HG03354 (cell line): ENCODE measurements around the gene GFPT2.

ENCODE experiments used
- ATAC-seq: cut with Tn5 transposase; IDR thresholded peaks from one replicate; pipeline ENCODE4 v1.9.1; 2021; ENCODE audit warnings: mild to moderate bottlenecking; ENCODE audit not compliant: unreplicated experiment, poor library complexity, severe bottlenecking

GFPT2 gene

DNA sequence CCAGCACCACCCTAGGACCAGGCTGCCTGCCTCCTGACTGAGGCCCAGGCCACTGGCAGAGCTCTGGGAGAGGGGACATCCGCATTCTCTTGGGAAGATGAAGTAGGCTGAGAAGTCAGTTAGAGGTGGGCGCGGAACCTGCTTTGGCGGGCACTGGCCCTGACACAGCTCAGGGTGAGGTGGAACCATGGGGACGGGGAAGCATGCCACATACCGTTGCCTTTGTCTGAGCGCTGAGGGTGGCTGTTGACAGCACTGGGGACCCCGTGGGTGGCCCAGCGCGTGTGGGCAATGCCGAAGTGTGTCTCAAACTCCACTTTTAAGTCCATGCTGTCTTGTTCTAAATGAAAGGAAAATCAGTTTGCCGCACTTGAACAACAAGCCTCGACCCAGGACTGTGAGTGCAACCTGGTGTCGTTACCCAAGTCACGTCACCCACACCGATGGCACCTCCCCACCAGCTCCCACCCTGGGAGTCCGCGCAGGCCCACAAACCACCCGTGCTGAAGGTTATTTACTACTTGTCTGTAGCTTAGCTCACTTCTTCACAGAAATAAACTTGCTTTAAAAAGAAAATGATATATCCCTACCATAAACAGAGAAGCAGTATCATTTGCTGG, 17.4 kb downstream of the GFPT2 start:
- no peak for ATAC-seq

DNA sequence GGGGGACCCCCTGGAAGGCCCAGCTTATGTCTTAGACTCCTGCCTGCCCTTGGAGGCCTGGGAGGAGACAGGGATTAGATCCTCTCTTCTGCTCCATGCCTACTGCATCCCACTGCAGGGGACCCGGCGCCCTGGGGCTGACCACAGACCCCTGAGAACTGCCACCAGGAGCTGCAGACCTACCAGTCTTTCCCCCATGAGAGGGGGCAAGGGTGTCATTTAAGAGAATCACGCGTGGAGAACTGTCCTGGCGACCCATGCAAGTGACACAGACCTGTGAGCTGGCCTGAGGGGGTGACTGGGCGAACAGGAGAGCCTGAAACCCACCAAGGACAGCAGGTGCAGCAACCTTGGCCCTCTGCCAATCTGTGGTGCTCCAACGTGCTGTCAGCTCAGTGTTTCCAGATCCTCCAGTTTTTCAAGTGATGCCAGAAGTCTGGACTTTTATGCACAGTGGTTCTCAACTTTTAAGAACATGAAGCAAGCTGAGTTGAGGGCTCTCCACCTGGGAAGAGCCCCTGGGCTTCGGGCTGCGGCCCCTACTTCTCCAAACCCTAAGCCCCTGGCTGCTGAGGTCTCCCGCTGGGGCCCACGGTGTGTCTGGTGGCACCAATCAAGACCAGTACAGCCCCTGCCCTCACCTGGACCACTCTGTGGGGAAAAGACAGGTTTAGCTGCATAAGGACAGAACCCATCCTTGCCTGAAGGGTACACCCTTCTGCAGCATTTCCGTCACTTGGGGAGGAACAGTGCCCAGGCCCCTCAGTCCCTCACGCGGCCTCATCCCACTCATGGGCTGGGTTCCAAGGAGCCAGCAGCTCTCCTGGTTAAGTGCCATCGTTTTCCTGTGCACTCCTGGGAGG, 18.2 kb downstream of the GFPT2 start:
- ATAC-seq, result no peak

DNA sequence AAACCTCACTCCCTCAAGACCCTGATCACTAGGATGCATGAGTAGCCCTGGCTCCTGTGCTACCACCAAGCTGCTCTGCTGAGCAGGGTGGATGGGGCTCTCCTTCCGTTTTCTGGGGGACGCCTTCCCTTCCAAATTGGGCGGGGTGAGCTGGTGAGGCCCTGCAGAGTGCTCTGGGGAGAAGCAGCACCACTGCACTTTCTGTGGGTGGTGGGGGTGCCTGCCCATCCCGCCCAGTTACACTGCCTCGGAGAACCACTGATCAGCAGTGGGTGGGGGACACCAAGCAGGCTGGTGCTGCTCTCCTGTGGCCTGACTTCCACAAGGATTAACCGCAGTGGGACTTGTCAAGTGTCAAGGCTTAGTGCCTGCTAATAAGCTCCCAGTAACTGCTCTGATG, 19.0 kb downstream of the GFPT2 start:
- ATAC-seq, result no peak

DNA sequence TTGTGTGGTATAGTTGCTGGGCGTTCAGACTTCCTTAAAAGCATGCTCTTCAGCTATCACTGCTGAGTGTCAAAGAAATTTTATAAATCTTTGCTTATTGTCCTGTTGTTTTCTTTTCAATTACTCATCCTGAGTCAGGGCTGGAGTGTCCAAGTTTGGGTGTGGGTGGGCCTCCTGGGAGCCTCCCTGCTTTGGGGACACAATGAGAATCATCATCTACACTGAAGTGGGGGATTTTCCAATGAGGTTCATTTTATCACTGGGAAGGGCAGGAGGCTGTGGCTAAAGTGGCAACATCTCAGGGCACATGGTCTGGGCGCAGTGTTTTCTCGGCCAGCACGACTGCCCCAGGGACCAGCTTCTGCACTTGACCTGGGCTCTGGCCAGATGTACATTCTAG, 19.5 kb downstream of the GFPT2 start:
- ATAC-seq, result no peak

DNA sequence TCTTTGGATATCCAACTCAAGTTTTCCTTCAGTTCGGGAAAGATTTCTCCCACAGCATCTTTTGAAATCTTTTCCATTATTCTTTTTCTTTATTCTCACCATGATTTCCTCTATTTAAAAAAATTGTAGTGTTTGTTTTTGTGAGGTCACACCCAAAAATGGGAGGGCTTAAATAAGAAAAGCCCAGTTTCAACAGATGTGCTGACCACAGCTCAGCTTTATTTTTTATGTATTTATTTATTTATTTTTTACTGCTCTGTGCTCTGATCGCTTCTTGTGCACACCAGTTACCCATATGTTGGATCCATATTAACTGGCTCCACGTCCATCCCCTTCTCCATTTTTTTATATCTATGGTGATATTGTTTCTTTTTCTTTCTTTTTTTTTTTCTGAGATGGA, 20.3 kb downstream of the GFPT2 start:
- ATAC-seq, result no peak

DNA sequence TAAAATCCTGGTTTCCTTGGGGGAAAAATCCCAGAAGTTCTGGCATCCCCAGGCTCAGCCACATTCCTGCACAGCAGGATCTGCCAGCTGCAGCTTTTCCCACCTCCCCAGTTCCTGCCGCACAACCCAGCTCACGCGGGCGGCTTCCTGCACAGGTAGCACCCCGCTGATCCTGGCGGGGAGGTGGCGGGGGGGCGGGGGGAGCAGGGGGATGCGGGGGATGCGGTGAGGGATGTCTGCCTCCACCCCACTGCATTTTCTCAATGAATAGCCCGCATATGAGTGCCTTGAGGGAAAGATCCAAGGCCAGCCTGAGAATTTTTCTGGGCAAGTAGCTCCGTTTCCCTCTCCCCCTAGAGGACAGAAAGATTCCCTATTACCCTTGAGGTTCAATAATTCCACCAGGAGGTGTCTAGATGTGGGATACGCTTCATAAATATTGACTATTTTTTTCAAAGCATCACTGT, 21.1 kb downstream of the GFPT2 start:
- ATAC-seq, result no peak

DNA sequence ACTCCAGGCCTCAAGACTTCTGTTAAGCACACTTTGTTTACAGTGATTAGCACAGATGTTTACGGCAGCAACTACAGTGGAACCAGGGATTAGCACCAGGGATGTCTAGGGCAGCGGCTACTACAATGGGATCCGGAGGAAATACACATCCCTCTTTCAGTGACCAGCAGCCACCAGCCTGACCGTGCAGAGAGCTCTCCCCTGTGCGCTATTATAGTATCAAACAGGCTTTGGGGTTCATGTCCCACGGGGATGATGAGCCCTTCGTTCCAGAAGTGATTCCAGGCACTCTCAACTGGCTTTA, 21.5 kb downstream of the GFPT2 start:
- ATAC-seq, result no peak

DNA sequence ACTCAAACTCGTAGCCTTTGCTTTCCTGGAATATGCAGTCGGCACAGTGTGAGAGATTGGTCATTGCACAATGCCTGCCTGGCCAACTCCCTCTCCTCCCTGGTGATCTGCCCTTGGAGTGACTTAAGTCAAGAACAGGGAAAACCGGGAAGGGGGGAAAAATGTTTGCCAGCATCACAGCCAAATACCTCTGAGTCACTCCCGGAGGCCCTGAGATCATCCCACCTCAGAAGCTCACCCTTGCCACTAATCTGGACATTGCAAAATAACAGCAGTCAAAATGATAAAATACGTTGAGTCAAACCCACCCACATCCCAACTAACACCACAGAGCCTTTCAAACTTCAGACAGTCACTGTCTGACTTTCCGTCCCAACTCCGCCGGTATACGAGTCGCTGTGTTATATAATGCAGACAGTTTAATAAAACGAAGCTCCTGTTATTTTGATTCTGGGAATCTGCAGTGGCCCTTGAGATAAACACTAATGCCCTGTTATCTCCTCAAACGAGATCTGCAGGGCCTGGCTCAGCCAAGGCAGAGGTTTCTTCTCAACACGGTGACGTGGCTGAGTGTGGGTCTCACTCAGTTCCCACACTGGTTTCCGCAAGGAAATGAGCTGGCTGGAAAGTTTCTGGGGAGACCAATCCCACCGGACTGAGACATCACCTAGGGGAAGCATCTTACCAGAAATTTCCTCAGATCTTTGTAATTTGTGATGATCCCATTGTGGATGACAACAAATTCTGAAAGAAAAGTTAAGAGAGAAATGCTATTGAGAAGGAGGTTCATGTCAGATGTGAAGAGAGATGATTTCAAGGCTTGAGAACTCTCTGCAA, 22.1 kb downstream of the GFPT2 start:
- no peak for ATAC-seq

DNA sequence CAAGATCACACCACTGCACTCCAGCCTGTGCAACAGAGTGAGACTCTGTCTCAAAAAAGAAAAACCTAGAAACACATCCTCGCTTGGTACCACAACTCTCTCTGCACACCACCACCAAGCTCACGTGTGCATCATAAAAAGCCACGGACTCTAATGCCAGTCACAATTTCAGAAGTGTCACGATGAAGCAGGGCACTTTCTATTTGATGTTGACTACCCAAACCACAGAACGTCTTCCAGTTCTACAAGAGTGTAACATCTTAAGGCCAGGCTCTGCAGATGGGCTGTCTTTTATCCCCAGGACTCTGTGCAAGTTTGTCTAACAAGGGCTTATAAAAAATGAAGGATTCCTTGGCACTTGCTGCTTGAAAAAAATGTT, 22.9 kb downstream of the GFPT2 start:
- ATAC-seq, result no peak

DNA sequence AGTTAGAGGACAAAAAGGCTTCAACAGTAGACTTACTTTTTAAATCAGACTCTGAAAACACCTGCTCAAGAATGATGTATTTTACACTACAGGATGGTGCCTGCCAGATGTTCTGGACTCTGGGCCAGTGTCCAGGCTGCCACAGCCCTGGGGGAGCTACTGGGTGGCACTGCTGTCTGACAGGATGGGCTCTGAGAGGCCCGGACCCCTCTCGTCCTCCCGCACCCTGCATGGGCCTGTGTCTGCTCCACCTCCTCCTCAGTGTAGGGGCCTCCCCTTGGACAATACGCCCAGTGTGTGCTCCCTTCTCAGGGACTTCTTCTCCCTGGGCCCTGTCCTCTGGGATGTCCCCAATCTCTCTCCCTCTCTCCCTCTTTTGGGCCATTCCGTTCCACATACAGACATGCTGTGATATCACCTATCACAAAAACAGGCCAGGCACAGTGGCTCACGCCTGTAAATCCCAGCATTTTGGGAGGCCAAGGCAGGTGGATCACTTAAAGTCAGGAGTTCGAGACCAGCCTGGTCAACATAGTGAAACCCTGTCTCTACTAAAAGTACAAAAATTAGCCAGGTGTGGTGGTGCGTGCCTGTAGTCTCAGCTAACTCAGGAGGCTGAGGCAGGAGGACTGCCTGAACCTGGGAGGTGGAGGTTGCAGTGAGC, 23.4 kb downstream of the GFPT2 start:
- ATAC-seq, result no peak

DNA sequence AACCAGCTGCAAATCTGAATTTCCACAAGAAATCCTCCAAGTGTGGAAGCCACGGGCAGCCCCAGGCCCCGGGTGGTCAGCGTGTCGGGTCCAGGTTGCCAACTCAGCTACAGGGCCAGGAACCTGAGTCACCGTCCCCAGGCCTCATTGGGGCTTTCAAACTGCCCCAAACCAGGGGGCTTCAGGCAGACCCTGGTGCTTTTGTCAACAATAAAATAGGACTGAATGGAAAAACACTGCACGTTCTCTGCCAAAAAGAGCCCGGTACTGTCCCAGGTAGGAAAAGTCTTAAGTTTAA, 24.0 kb downstream of the GFPT2 start:
- no peak for ATAC-seq

DNA sequence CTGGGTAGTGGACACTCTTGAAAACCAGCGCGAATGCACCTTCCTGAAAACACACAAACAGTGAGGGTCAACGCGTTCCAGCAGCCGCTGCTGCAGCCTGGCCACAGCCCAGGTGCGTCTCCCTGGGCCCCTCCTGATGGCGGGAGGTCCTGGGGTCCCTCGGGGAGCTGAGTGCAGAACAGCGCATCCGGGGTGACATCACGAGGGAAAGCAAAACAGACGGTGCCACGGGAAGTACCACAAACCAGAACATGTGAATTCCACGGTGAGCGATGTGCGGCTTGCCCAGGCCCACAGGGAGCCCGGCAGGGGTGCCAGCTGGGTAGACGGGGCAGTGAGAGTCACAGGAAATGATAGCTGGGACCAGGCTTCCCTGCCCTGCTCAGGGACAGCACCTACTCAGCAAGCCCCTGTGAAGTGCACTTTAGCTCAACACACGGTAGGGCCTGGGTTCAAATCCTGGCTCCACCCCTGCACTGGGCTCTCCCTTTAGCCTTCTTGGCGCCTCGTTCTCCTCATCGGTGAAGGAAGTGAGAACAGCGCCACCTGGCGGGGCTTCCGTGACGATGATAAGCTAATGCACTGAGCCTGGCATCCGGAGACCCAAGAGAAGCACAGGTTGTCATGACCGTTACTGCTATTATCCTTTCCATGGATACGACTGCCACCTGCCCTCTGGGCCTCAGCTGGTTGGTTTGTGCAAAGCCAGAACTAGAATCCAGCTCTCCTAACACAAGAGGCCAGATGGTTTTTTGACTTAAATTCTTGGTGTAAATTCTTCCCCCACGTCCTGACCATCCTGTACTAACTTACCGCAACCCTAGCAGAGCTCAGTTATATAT, 24.6 kb downstream of the GFPT2 start:
- ATAC-seq, result peak; percentile 88

DNA sequence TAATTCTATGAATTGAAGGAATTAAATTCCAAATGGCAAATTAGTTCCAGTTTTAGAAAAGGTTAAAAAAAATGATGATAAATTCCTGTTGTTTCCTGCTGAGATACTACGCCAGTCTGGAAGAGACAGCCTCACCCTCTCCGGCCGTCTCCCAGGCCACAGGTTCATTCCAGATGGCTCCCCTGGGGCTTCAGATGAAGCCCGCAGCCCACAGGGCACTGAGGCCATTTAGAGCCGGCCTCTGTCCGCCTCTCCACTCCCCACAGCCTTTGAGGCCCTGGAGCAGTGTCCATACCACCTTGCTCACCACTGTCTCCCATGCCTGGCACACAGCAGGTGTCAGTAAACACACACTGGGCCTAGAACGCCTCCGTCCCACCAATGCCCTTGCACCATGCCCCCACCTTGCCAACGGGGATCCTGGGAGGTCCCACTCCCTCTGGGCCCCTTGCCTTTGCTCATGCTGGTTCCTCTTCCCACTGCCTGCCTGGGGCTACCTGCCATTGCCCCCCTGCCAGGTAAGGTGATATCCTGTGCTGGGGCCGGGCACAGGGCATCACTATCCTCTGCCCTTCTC, 26.1 kb downstream of the GFPT2 start:
- no peak for ATAC-seq

DNA sequence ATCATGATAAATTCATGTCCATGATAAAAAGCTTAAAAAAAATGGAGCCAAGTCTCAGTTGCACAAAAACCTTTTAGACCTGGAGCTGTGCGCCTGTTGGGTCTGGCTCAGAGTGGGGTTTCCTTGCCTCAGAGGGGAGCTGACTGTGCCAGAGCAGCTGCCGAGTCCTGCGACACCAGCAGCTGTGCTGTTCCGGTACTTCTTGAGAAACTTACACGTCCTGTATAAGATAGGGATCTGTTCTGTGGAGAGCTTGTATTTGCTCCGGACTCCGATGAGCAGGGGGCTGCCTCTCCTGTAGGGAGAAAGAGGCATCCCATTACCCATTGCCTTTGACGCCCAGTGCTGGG, 28.6 kb downstream of the GFPT2 start:
- no peak for ATAC-seq

DNA sequence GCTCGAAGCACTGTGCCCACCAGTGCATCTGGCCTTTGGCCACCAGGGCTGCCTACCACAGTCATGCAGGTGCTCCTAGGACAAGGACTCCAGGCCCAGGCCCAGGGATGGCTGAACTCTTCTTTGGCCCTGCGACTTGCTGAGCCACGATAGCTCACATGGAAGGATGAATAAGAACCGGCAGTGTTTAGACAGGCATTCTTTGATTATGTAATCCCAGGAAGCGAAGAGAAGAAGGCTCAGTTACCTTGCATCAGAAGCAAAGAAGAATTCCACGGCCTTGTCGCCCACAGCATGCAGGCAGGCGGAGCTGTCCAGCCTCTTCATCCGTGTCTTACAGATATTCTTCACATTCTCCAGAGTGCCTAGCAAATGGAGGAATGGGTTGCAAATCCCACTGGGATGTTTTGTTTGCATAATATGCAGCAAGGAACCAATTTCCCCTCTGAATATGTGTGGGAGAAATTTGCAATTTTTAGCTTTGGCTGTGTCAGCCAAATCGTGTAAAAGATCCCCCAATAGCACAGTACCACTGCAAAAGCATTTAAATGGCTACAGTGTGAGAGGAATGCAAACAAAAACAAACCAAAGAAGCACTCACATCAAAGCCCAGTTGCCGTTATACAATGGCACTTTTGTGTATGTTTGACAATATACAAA, 29.1 kb downstream of the GFPT2 start:
- no peak for ATAC-seq

DNA sequence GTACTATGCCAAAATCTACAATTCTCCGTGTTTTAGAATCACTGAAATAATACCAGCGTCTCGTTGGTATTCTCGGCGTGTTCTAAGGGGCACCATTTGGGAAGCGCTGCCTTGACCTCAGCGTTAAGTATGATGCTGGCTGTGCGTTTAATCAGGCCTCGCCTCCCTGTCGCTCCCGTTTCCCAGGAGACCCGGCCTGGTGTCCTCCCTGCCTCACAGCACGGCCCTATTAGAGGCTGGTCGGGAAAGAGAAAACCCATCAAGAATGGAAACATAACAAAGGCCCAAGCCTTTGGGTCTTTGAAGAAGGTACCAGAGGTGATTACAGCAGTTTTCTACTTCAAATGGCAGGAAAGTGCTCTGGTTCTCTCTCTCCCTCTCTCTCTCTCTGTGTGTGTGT, 30.0 kb downstream of the GFPT2 start:
- ATAC-seq, result no peak

DNA sequence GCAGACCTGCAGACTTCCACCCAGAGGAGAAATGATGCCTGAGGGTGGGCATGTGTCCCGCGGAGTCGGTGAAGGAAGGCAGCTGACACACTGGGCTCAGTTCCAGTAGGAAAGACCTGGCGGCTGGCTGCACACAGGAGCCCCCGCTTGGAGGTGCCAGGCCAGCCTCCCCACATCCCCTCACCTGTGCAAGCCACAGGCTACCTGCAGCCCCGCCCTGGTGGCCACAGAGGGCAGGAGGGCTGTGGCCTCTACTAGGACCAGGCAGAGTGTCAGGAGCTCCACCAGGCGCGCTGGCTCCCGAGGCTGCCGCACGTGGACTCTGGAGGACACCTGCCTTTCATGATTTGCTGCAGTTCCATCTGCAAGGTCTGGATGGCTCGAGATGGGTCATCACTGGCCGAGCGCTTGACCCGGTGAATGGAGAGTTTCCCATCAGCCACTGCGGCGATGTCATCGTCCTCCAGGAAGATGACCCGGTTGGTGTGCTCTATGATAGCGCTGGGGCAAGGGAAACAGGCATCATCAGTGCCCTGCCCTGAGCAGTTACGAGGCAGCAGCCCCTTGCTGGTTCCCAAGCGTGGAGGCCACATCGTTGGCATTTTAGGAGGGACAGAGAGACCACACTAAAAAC, 34.6 kb downstream of the GFPT2 start:
- no peak for ATAC-seq

DNA sequence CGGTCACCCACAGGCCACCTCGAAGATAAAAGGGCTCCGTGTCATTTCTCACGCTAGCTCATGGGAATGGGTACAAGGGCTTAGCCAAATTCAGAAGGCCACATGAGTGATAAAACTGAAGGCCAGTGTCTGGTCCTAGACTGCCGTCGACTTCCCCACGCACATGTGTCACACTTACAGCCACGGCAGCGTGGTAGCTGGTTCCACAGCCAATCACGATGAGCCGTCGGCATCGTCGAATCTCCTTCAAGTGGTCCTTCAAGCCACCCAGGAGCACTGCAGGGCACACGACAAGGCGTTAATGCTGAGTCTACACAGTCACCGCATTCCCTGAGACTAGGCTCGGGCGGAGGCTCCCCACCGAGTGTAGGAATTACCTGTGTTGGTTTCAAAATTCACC, 36.5 kb downstream of the GFPT2 start:
- ATAC-seq, result no peak
